CD4-positive, alpha-beta T cell treated with Interleukin-6 at 100 ng/mL for 8 hours (primary cell): ENCODE data around the gene IGF2BP3.

Experiments used
- DNase-seq: peaks from one replicate; pipeline ENCODE4 v3.0.0-alpha.2; 2020; ENCODE audit warnings: mixed read lengths, low spot score

Gene IGF2BP3

GRCh38 chr7:23472046-23472445 lies 1.8 kb upstream of the IGF2BP3 start:
- no peak for DNase-seq

- no peak for DNase-seq
Observed at GRCh38 chr7:23471106-23471859, 992 bp upstream of the IGF2BP3 start.

- DNase-seq = no peak
Observed at GRCh38 chr7:23469961-23470250, 385 bp downstream of the IGF2BP3 start.

- DNase-seq = no peak
Observed at GRCh38 chr7:23469150-23469960, 936 bp downstream of the IGF2BP3 start.

GRCh38 chr7:23468526-23469149 lies 1.7 kb downstream of the IGF2BP3 start:
- DNase-seq = no peak

GRCh38 chr7:23467806-23468525 lies 2.3 kb downstream of the IGF2BP3 start:
- DNase-seq = no peak

- no peak for DNase-seq
Observed at GRCh38 chr7:23467291-23467805, 2.9 kb downstream of the IGF2BP3 start.

- no peak for DNase-seq
Observed at GRCh38 chr7:23462846-23463245, 7.4 kb downstream of the IGF2BP3 start.

- DNase-seq = no peak
Observed at GRCh38 chr7:23458044-23458443, 12.2 kb downstream of the IGF2BP3 start.

- no peak for DNase-seq
Observed at GRCh38 chr7:23456093-23456492, 14.2 kb downstream of the IGF2BP3 start.

- DNase-seq = no peak
Observed at GRCh38 chr7:23454881-23455526, 15.3 kb downstream of the IGF2BP3 start.

GRCh38 chr7:23450518-23450917 lies 19.8 kb downstream of the IGF2BP3 start:
- DNase-seq = no peak

GRCh38 chr7:23449941-23450340 lies 20.4 kb downstream of the IGF2BP3 start:
- no peak for DNase-seq

GRCh38 chr7:23445326-23445725 lies 25.0 kb downstream of the IGF2BP3 start:
- no peak for DNase-seq

- no peak for DNase-seq
Observed at GRCh38 chr7:23443974-23444373, 26.3 kb downstream of the IGF2BP3 start.

GRCh38 chr7:23438171-23438570 lies 32.1 kb downstream of the IGF2BP3 start:
- no peak for DNase-seq

GRCh38 chr7:23434147-23434917 lies 36.0 kb downstream of the IGF2BP3 start:
- no peak for DNase-seq

- DNase-seq = no peak
Observed at GRCh38 chr7:23431702-23432199, 38.5 kb downstream of the IGF2BP3 start.

GRCh38 chr7:23430893-23431259 lies 39.4 kb downstream of the IGF2BP3 start:
- no peak for DNase-seq

- no peak for DNase-seq
Observed at GRCh38 chr7:23426876-23427275, 43.4 kb downstream of the IGF2BP3 start.

- DNase-seq = no peak
Observed at GRCh38 chr7:23422909-23423308, 47.4 kb downstream of the IGF2BP3 start.
